ENCODE measurements around the gene KIF4A.

DNA sequence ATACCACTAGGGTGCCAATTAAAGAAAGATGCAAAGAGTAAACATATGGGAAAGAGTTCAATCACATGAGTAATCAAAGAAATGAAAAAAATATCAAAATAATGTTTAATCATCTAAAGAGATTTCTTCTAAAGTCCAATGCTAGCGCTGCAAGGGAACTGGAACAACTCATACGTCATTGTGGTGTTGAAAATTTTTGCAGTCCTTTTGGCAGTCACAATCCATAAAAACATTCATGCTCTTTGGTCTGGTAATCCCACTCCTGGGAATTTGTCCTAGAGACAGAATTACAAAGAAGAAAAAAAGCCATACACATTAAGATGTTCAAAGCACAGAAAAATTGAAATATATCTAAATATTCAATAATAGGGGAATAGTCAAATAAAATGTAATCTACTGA is 34.5 kb upstream of the KIF4A start:
- TF ChIP-seq, protein P1, sequence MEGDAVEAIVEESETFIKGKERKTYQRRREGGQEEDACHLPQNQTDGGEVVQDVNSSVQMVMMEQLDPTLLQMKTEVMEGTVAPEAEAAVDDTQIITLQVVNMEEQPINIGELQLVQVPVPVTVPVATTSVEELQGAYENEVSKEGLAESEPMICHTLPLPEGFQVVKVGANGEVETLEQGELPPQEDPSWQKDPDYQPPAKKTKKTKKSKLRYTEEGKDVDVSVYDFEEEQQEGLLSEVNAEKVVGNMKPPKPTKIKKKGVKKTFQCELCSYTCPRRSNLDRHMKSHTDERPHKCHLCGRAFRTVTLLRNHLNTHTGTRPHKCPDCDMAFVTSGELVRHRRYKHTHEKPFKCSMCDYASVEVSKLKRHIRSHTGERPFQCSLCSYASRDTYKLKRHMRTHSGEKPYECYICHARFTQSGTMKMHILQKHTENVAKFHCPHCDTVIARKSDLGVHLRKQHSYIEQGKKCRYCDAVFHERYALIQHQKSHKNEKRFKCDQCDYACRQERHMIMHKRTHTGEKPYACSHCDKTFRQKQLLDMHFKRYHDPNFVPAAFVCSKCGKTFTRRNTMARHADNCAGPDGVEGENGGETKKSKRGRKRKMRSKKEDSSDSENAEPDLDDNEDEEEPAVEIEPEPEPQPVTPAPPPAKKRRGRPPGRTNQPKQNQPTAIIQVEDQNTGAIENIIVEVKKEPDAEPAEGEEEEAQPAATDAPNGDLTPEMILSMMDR (IDR thresholded peaks at IDR 0.05; ENCODE audit: low read length), result no peak
- TF ChIP-seq EZH2phosphoT487 (IDR thresholded peaks at IDR 0.05; ENCODE audit: low read length) (no peak), EZH2 (optimal IDR thresholded peaks at IDR 0.05; ENCODE audit: low read depth, low read length) (no peak)

Data from MM.1S (cell line).